Measurements from ENCODE around the gene POLR1D.
"Not testable (repeated sequence)": the region's sequence is repeated elsewhere in the genome, so short reads cannot be mapped to it uniquely, and the experiment has no call there.

Gene POLR1D

DNA sequence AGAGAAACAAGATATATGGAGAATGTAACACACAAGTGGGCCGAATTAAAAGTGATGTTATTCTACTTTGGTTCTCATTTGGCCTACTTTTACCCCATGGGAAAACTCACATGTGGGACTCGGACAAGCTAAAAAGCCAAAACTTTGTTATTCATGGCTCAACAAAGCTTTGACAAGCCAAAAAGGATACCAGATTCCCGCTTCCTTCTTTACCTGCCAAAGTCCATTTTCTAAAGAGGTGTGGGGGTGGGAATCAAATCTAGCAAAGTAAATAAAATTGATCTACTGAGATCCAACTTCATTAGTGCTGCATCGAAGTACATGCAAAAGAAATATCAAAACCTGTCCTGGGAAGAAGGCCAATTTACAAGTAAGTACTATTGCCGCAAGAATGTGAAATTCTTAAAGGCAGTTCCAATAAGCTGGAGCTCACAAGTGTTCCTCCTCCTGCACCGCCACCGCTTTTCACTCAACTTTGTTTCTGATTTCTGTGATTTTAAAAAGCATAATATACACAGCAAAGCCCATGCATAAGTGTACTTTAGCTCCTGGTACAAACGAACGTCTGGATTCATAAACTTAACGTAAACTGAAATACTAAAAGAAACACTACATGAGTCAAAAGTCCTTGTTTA, 2.5 kb upstream of the POLR1D start:
- DNase-seq: peak; percentile 20

DNA sequence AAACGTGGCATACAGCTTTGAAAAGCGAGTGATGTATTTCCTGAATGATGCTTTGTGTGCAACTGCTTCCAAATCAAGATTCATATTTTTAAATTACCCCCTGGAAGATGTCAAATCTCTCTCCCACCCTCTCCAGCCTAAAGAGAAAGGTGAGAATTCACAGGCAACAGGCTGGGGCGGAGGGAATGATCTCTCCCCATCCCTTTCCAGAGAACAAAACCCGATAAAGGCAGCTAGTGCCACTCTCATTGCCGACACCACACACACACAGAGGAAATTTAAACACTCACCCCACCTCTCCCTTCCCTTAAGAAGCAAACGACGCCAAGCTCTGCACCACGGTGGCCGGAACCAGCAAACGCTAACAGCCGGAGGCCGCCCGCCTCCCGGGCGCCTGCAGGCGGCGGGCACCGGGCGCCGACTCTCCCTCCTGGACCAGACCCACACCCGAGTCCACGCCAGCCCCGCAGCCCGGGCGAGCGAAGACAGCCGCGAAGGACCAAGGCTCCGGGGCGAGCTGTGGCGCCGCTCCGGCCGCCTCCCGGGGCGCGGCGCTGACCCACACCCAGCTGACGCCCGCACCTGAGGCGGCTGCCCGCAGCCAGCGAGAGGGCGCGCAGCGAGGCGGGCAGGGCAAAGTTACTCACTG, 1.8 kb upstream of the POLR1D start:
- DNase-seq: no peak

DNA sequence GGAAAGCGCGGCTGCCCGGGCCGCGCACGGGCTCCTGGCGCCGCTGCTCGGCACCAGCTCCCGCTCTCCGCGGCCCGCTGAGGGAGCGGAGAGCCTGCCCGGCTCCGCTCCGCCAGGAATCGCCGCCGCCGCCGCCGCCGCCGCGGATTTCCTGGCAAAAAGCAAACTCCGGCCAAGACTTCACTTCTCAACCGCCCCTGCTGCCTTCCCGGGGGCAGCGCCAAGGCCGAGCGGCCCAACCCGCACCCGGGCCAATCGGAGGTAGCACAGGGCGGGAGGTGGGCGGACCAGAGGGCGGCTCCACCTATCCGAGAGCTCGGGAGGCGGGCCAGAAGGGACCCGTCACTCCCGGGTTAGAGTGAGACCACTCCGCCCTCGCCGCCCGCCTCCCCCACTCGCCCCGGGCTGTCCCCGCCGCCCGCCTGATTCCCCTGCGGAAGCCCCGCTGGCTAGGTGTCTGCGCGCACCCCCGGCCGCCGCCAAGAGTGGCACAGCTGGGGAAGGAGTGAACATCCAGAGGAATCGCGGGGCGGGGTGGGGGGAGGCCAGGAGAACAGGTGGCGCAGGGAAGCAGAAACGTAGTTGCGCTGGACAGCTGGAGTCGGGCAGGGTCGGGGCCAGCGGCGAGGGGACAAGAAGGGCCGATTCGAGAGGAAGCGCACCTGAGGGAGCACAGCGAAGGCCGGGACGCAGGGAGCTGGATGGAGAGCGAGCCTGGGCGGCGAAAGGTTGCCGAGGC, 1.1 kb upstream of the POLR1D start, which contains the start of gene LNX2:
LNX2 (minus strand) TSS at position 153 of the 739 bp plus-strand sequence. CDS start 38,826 bp downstream, outside the sequence.
- peak; percentile 92 for DNase-seq

DNA sequence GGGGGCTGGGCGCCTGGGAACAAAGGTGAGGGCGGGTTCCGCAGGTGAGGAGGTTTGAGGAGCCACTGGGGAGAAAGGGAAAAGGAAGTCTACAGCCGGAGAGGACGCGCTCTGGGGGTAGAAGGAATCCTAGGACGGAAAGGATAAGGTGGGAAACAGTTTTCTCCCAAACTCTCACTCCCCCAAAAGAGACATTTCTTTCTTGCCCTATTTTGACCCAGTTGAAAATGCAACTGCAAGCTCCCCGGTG, 651 bp upstream of the POLR1D start:
- DNase-seq: no peak

DNA sequence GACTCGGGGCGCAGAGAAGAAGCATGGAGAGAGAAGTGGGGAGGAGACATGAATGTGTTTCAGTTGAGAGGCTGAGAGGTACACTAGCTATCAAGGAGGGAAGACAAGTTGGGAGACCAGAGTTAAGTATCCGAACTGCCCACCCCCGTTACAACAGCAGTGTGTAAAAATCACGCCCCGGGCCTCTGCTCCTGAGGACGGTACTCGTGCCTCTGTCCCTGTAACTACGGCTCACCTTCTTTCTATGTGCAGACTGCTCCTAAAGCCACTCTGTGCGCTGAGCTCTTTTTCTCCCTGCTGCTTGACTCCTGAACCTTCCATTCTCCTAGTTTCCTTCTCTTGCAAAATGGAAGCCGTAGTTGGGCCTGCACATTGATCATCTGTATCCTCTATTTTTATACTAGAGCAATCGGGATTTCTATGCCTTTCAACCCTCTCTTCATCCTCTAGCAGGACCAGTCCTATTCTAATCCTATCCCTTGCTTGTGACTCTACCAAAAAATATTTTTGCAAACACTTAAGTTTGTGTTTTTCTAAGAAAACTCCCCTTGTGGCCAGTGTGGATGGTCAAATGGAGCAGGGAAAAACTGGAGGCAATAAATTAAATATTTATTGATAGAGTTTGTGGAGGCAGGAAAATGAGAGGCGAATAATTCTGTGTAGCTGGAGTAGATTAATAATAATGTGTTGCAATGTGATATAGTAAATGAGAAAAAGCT, 569 bp downstream of the POLR1D start:
- peak; percentile 23 for DNase-seq

DNA sequence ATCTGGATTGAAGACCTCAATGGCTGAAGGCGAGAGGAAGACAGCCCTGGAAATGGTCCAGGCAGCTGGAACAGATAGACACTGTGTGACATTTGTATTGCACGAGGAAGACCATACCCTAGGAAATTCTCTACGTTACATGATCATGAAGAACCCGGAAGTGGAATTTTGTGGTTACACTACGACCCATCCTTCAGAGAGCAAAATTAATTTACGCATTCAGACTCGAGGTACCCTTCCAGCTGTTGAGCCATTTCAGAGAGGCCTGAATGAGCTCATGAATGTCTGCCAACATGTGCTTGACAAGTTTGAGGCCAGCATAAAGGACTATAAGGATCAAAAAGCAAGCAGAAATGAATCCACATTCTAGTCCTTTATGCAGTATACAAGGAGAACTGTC, 1.2 kb downstream of the POLR1D start:
- no peak for DNase-seq

DNA sequence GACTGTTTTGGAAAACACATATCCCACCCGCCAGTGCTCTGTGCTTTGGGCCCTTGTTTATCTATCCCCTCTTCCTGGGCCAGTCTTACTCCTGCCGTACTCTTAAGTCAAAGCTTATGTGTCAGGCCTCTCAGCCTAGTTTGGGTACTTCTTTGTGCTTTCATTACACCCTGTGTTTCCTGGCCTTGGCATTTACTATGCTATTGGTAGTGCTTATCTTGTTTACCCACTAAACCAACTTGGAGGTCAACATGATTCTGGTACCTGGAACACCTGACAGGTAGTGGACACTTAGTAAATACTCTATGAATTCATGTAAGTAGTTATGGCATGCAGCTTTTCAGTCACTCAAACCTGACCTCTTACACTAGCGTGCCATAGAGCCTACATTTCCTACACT, 2.4 kb downstream of the POLR1D start:
- DNase-seq: no peak

DNA sequence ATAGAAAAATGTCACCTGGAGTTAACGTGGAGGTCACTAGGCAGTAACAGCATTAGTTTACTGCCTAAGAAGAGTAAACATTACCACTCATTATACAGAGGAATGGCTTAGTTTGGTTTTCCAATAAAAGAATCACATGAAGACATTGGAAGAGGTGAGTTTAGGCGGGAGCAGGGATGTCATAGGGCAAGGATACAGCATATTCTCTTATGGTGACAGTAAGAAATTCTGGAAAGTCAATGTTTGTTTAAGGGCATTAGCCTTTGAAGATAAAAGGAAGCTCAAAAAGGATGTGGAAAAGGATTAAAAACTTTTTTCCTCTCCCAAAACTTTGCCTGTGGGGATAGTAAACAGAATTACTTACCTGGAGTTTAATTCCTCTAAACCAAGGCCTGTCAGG, 4.1 kb downstream of the POLR1D start:
- no peak for DNase-seq

DNA sequence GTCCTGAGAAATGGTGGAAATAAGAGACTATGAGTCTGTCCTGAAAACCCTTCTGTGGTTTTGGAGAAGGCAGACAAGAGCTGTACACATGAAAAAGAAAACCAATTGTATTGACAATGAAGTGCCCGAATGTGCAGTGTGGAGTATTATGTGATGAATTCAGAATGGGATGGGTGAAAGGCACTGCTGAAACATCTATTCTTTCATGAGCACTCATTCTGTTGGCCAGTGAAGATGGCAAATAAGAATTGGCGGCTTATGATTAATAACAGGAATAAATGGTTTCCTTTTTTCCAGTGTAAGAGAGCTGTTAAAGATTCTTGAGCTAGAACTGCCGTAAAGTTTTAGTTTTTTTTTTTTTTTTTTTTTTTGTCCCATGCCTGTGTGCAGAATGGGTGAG, 5.7 kb downstream of the POLR1D start:
- DNase-seq: no peak

DNA sequence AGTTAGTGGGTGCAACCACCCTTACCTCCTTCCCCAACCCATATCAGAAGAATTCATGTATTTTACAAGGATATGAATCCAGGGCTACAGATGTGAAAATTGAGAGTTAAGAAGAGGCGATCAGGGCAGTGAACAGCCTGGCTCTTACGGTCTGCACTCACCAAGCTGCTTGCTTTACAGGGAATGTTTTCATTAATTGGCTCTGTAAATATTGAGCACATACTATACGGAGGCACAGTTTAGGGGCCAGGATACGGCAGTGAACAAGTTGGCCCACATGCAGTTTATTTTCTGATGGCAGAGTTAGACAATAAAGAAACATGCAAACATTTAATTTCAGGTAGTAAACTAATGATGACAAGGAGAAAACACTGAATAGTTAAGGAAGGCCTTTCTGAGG, 6.4 kb downstream of the POLR1D start:
- no peak for DNase-seq

DNA sequence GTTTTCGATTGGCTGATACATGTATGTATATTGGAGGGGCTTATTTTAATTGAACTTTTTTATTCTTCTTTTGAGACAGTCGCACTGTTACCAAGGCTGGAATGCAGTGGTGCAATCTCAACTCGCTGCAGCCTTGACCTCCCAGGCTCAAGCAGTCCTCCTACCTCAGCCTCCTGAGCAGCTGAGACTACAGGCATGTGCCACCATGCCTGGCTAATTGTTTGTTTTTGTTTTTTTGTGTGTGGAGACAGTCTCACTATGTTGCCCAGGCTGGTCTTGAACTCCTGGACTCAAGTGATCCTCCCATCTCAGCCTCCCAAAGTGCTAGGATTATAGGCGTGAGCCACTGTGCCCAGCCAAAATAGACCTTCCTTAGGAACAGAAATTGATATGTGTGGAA, 7.1 kb downstream of the POLR1D start:
- not testable (repeated sequence) for DNase-seq

DNA sequence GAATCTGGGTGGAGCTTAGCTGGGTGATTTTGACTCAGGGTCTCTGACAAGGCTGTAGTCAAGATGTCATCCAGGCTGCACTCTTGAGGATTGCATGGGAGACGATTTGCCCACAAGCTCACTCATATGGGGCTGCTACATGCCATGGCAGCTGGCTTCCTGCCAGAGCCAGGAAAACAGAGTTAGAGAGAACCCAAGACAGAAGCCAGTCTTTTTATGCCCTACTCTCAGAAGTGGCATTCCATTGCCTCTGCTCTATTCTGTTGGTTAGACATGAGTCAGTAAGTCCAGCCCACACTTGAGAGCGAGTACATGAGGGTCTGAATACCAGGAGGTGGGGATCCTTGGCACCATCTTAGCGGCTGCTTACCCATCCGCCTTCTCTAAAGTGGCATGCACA, 9.5 kb downstream of the POLR1D start:
- DNase-seq: no peak

DNA sequence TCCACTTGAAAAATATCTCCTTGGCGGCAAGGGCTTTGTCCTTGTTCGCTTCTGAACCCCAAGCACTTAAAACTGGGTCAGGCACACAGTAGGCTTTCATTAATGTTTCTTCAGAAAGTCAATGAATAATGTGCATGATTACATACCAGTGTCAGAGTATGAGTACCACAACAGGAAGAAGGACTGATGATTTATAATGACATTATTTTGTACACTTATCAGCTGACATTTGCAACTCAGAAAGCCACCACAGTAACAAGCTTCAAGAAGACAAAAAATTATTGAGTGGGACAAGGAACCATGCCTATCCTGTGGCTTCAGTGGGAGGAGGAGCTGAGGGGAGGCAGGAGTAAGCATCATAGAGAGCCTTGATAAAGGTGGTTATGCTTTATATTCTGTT, 10.0 kb downstream of the POLR1D start:
- DNase-seq: no peak

DNA sequence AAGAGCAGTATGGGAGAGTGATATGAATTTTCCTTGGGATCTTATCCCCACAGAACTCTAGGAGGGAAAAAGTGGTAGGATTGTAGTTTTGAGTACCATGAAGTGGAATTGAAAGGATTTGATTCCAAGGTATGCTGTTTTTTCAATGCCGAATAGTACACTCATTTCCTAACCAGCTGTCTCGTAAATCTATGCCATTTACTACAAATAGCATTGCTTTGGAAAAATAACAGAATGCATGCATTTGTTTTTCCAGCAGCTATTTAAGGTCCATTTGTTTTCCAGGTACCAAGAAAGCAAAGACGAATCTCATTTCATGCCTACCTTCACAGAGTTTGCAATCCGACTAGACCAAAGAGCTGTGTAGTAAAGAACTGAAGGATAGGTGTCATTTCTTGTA, 10.5 kb downstream of the POLR1D start:
- DNase-seq: no peak

DNA sequence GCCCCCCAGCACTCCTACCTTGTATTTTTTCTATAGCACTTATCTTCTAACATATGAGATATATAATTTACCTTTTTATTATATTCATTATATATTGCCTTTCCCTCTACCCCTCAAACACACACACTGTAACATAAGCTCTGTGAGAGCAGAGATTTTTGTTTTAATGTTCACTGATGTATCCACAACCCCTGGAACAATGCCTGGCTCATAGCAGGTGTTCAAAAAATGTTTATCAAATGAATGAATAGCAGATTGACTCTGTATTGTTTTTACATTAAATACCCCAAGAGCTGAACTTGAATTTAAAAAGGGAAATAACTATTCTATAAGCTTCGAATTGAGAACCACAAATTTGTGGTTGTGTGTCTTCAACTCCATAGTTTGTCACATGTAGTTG, 11.0 kb downstream of the POLR1D start:
- DNase-seq: no peak

DNA sequence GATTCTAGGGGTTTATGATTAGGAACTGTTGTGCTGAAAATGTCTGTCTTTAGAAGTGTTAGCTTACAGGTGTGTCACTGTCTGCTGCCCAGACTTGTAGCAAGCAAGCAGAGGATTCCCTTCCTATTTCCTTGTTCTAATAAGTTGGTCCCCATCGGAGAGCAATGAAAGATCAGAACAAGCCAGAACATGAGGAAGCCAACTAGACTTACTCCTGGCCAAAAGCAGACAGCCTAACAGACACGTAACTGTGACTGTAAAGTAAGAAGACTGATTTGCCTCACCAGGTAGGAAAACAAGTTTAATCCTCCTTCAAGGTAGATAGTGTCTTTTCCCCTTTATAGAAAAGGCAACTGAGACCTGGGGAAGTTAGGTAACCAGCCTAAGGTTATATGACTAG, 12.5 kb downstream of the POLR1D start:
- DNase-seq: no peak

DNA sequence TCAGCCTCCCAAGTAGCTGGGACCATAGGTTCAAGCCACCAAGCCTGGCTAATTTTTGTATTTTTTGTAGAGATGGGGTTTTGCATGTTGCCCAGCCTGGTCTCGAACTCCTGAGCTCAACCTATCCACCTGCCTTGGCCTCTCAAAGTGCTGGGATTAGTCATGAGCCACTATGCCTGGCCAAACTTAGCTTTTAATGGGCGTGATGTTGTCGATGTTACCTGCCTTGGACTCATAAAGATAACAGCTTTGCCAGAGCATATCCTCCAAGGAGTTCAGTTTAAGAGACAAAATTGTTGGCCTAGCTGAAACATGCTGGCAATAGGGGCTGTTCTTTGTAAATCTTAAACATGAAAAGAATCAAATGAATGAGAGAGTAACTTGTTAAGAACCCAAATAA, 13.1 kb downstream of the POLR1D start:
- no peak for DNase-seq

DNA sequence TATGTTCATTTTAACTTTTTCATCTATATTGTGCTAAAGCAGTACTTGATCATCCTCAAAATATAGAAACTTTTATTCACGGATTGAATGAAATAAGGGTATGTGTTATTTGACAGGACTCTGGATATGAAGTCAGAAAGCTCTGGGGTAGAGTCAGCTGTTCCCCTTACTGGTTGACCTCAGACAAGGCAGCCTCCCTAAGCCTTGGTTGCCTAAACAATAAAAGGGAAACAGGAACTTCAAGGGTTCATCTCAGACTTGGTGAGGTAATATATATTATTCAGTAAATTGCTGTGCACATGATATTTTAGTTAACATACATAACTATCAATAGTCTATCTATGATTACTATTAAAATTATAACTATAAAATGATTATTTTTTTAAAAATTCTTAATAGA, 13.6 kb downstream of the POLR1D start:
- no peak for DNase-seq

DNA sequence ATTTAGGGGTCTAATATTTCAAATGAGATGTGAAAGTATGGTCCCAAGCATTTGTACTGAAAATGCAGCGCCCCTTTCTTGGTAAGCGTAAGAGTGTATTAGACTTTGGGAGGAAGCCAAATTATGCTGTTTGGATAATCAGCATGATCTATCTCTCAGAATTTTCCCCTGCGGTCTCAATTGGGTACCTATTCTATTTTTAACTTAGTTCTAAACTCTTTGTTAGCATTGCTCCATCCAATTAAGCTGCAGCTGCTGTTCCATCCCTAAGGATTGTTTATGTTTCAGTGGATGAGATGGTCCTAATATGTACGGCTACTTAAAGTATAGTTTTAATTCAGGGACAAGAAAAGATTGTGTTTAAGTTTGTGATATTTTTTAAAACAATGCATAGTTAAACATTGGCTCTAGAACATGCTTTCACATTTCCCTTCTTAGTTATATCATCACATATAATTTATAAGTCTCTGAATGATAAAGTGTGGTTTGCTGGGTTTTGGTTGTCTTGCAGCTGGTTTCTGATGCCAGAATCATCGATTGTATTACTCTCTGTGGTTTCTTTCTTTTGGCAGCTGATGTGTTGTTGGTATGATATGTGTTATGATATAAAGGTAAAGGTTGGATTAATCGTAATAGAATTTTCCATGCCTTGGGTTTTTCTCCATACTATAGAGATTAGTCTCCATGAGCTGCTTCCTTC, 15.0 kb downstream of the POLR1D start:
- DNase-seq: no peak

DNA sequence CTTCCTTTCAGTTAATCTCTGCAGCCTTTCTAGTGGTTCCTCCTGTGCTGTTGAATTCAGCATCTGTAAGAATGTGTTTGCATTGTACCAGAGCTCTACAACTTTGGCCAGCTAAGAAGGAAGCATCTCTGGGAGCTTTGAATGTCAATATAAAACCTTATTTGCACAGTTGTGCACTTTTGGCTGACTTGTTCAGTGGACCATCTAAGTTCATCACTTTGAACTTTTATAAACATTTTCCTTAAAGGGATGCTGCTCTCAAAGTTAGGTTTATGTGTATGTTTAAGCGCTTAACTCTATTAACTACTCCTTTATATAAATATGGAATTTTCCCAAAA, 15.6 kb downstream of the POLR1D start:
- no peak for DNase-seq

DNA sequence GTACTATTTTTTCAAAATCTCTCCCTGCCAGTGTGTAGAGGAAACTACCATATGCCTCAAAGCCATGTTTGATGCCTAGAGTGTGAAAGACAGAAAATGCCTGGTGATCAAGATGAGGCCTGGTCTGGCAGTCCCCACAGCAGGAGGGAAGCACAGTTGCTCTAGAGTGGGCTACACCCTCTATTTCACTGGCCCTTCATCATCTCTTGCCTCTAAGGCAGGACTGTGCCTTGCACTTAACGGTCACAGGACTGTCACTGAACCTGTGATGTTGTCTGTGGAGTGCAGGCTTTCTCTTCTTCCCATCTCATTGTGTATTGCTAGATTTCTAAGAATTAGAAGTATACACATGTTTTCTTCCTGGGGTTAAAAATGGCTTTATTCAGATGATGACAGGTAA, 16.3 kb downstream of the POLR1D start:
- no peak for DNase-seq

DNA sequence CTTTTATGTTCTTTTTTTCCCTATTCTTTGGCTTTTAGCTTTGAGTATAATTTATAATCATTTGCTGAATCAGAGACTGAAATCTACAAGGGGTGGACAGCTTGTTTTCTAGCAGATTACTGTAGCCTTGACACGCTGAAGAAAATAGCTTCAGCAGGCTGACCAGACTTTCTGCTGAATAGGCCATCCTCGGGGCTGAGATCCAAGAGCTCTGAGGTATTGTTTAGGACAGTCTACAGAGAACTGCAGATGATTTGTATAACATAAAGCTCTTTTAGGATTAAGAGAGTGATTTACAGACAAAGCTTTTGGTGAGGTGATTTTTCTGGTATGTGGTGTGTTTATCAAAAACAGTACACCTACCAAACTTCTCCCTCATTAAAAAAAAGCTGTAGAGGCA, 16.8 kb downstream of the POLR1D start:
- no peak for DNase-seq

DNA sequence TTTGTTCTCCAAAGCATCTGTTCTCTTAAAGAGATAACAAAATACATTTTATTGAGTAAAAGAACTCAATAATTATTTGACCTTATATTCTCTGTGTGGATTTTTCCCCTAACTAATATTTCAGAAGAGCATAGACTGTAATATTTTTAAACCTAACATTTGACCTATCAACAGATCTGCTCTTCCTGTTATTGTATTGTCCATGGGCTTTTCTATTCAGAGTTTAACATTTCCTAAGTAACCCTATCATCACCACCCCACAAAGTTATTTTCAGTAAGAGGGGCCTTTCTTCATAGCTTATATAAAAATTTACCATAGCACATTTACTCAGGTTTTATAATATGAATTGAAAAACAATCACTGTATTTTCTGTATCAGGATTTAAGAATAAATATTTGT, 17.5 kb downstream of the POLR1D start:
- DNase-seq: no peak

All from kidney glomerular epithelial cell (primary cell).